HepG2 (cell line): ENCODE results near the gene ARHGEF3. TPM values are rescaled to one million over a fixed set of nuclear protein-coding genes. Genes with fewer than 3 reads are reported as not detected.

Experiments used
- CENPX ChIP-seq: sonication (generic); formaldehyde crosslinking; IDR thresholded peaks from 2 replicates; pipeline ENCODE4 v1.9.0; 2021; ENCODE audit warnings: mild to moderate bottlenecking, missing genetic modification reagents, moderate library complexity
- ELF4 ChIP-seq: sonication (generic); formaldehyde crosslinking; IDR thresholded peaks from 2 replicates; pipeline ENCODE4 v1.5.0; 2020; ENCODE audit warnings: missing genetic modification reagents, mild to moderate bottlenecking, moderate library complexity, borderline replicate concordance
- FOXP4 ChIP-seq: sonication (generic); formaldehyde crosslinking; IDR thresholded peaks from 2 replicates; pipeline ENCODE4 v1.4.0; 2020; ENCODE audit warnings: missing genetic modification reagents
- IKZF4 ChIP-seq: sonication (generic); formaldehyde crosslinking; IDR thresholded peaks from 2 replicates; pipeline ENCODE4 v1.5.1; 2020; ENCODE audit warnings: borderline replicate concordance, mild to moderate bottlenecking, low read depth, missing genetic modification reagents; ENCODE audit errors: not compliant biosample characterization
- KLF12 ChIP-seq: sonication (generic); formaldehyde crosslinking; IDR thresholded peaks from 2 replicates; pipeline ENCODE4 v1.4.0; 2020; ENCODE audit warnings: missing genetic modification reagents, borderline replicate concordance
- KMT2B ChIP-seq: IDR thresholded peaks from 2 replicates; pipeline ENCODE4 v1.6.1; 2016; ENCODE audit warnings: missing genetic modification reagents, missing compliant biosample characterization
- MEIS2 ChIP-seq: sonication (generic); formaldehyde crosslinking; IDR thresholded peaks from 2 replicates; pipeline ENCODE4 v1.9.0; 2021; ENCODE audit warnings: mild to moderate bottlenecking, missing genetic modification reagents
- NBN ChIP-seq: fragments of 450-650 bp; conservative IDR thresholded peaks from 2 replicates; pipeline ENCODE4 v1.6.1; 2017
- NFYB ChIP-seq: sonication (generic); formaldehyde crosslinking; IDR thresholded peaks from 2 replicates; pipeline ENCODE4 v1.4.0; 2020; ENCODE audit warnings: missing genetic modification reagents
- NKX3-1 ChIP-seq: sonication (generic); formaldehyde crosslinking; IDR thresholded peaks from 2 replicates; pipeline ENCODE4 v1.5.0; 2020; ENCODE audit warnings: missing genetic modification reagents
- SMAD9 ChIP-seq: sonication (generic); formaldehyde crosslinking; IDR thresholded peaks from 2 replicates; pipeline ENCODE4 v1.5.1; 2020; ENCODE audit warnings: mild to moderate bottlenecking, missing genetic modification reagents
- SMYD3 ChIP-seq: sonication (generic); formaldehyde crosslinking; IDR thresholded peaks from 2 replicates; pipeline ENCODE4 v1.8.1; 2023; ENCODE audit warnings: mild to moderate bottlenecking, missing genetic modification reagents
- TBX2 ChIP-seq: sonication (generic); formaldehyde crosslinking; IDR thresholded peaks from 2 replicates; pipeline ENCODE4 v1.5.0; 2020; ENCODE audit warnings: missing genetic modification reagents, mild to moderate bottlenecking, borderline replicate concordance
- ZEB1 ChIP-seq: IDR thresholded peaks from 2 replicates; pipeline ENCODE4 v1.6.1; 2012; ENCODE audit warnings: mild to moderate bottlenecking, low read depth, inconsistent platforms; ENCODE audit not compliant: insufficient replicate concordance
- ZNF441 ChIP-seq: sonication (generic); formaldehyde crosslinking; IDR thresholded peaks from 2 replicates; pipeline ENCODE4 v1.7.0; 2021; ENCODE audit warnings: missing genetic modification reagents, borderline replicate concordance
- ZNF543 ChIP-seq: sonication (generic); formaldehyde crosslinking; IDR thresholded peaks from 2 replicates; pipeline ENCODE4 v1.4.0; 2020; ENCODE audit warnings: mild to moderate bottlenecking, missing genetic modification reagents
- ZNF614 ChIP-seq: IDR thresholded peaks from 2 replicates; pipeline ENCODE4 v1.6.1; 2018; ENCODE audit warnings: missing biosample characterization, missing genetic modification reagents, inconsistent platforms, borderline replicate concordance
- ZNF691 ChIP-seq: sonication (generic); formaldehyde crosslinking; IDR thresholded peaks from 2 replicates; pipeline ENCODE4 v1.4.0; 2020; ENCODE audit warnings: missing genetic modification reagents, low read depth, mild to moderate bottlenecking, borderline replicate concordance
- ZNF703 ChIP-seq: sonication (generic); formaldehyde crosslinking; IDR thresholded peaks from 2 replicates; pipeline ENCODE4 v1.5.1; 2020; ENCODE audit warnings: missing genetic modification reagents, mild to moderate bottlenecking, moderate library complexity, borderline replicate concordance
- ZNF772 ChIP-seq: sonication (generic); formaldehyde crosslinking; IDR thresholded peaks from 2 replicates; pipeline ENCODE4 v1.5.0; 2020; ENCODE audit warnings: mild to moderate bottlenecking, missing genetic modification reagents
- ZNF792 ChIP-seq: IDR thresholded peaks from 2 replicates; pipeline ENCODE4 v1.6.1; 2016
- ZNF891 ChIP-seq: sonication (generic); formaldehyde crosslinking; IDR thresholded peaks from 2 replicates; pipeline ENCODE4 v1.5.0; 2020; ENCODE audit warnings: mild to moderate bottlenecking, missing genetic modification reagents
- polyA plus RNA-seq, 8 experiments: library from polyadenylated mRNA; depleted of rRNA in 3 of 8; stranded (reverse) in 7 of 8; unstranded in 1 of 8; fragments of >200 nt; fragmentation: Illumina TruSeq in 4 of 8; extraction: Trizol in 4 of 8; gene quantifications; 2 replicates each; pipeline versions ENCODE4 v1.2.1 to v1.2.3, GENCODE V29; 2011 to 2016; ENCODE audit warnings: low read depth in 4 of 8, missing spikeins in 1 of 8, mixed read lengths in 1 of 8; ENCODE audit not compliant: insufficient read depth in 1 of 8
- total RNA-seq, 5 experiments: library from RNA; depleted of rRNA; stranded (reverse); fragments of >200 nt; fragmentation: Illumina TruSeq; extraction: Trizol; gene quantifications; 2 replicates each; pipeline ENCODE4 v1.2.3, GENCODE V29; 2016; ENCODE audit warnings: low read depth in 1 of 5
- TF ChIP-seq, protein P1 (sequence below): IDR thresholded peaks from 2 replicates; pipeline ENCODE4 v1.6.1; 2016; ENCODE audit warnings: low read depth

Gene ARHGEF3
- total and polyA plus RNA-seq, 2 of the 13 experiments (the other 11 are each of a cell fraction or from before 2014, with no cell fraction given), result 14.8 to 23.1 TPM

DNA sequence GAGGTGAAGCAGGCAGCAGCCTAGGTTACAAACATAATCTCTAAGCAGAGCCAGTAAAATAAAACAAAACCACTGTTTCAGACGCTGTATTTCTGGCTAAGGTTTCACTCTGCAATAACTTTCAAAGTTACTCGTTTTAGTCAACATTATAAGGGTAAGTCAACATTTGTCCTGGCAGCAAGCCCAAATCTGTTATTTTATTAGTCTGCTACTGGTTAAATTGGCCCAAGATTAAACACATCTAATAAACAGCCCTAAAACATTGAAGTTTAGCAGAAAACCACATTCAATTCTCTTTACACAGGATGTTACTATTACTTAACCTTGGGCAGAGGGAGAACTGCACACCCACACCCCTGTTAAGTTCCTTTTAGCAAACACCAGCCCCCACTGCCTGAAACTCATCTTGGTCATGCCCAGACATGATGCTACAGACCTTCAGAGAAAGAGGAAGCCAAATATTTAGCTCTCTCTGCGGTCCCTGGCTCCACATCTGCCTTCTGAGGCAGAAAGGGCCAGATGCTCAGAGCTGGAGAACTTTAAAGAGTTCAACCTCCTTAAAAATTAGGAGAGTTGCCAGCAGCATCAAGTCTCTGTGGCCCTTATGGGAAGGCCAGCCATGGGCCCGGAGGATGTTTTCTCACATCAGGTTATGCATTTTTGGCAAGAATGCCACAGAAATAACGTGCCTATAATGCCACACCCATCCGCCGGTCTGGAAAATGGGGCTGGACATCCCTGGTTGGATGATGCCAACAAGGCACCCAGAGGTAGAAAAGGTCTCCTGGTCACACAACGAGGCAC lies 17.9 kb downstream of the ARHGEF3 start (continued):
- no peak for TF ChIP-seq ZNF891 (CRISPR knock-in tag)
- TF ChIP-seq, protein P1, sequence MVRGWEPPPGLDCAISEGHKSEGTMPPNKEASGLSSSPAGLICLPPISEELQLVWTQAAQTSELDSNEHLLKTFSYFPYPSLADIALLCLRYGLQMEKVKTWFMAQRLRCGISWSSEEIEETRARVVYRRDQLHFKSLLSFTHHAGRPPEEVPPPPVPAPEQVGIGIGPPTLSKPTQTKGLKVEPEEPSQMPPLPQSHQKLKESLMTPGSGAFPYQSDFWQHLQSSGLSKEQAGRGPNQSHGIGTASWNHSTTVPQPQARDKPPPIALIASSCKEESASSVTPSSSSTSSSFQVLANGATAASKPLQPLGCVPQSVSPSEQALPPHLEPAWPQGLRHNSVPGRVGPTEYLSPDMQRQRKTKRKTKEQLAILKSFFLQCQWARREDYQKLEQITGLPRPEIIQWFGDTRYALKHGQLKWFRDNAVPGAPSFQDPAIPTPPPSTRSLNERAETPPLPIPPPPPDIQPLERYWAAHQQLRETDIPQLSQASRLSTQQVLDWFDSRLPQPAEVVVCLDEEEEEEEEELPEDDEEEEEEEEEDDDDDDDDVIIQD (CRISPR knock-in tag), result no peak
- no peak for TF ChIP-seq ZNF792 (CRISPR knock-in tag)
- no peak for TF ChIP-seq ZNF772
- TF ChIP-seq SMAD9 (CRISPR knock-in tag), result no peak
- 0 out of 2 replicates have a peak, but pooled peaks have one; percentile 23 for TF ChIP-seq ZNF614
- TF ChIP-seq KMT2B (CRISPR knock-in tag), result no peak
- TF ChIP-seq KLF12, result no peak
- no peak for TF ChIP-seq ZNF543 (CRISPR knock-in tag)
- no peak for TF ChIP-seq CENPX (CRISPR knock-in tag)
- no peak for TF ChIP-seq MEIS2
- no peak for TF ChIP-seq ZNF703
- TF ChIP-seq FOXP4, result peak; percentile 50; the same call in 1 of the 2 replicates
- TF ChIP-seq ZNF441 (CRISPR knock-in tag), result no peak
- no peak for TF ChIP-seq ELF4 (CRISPR knock-in tag)
- TF ChIP-seq TBX2 (CRISPR knock-in tag), result peak; percentile 43; the same call in 1 of the 2 replicates
- no peak for TF ChIP-seq IKZF4 (CRISPR knock-in tag)
- TF ChIP-seq NFYB (CRISPR knock-in tag), result no peak
- TF ChIP-seq ZEB1, result no peak
- TF ChIP-seq ZNF691, result 0 out of 2 replicates have a peak, but pooled peaks have one; percentile 30
- peak; percentile 44; the same call in 1 of the 2 replicates for TF ChIP-seq NKX3-1
- TF ChIP-seq NBN, result no peak
- no peak for TF ChIP-seq SMYD3 (CRISPR knock-in tag)
